OCI-LY7 (cell line): Measurements from ENCODE around the gene EIF5AL1.

Experiments
- CTCF ChIP-seq: fragments of 200-600 bp; sonication (generic); conservative IDR thresholded peaks from 2 replicates; pipeline ENCODE4 v1.5.1; 2014; ENCODE audit warnings: mild to moderate bottlenecking, antibody characterized with exemption, low read length, moderate library complexity, mixed read lengths
- EZH2phosphoT487 ChIP-seq: fragments of 200-600 bp; sonication (generic); IDR thresholded peaks from 2 replicates; pipeline ENCODE4 v1.6.1; 2018; ENCODE audit warnings: low read depth, borderline replicate concordance, mild to moderate bottlenecking, mixed run types, antibody characterized with exemption, low read length, moderate library complexity, mixed read lengths

- TF ChIP-seq EZH2phosphoT487 (no peak), CTCF (no peak)
These were observed 35.6 kb downstream of the EIF5AL1 start for GRCh38 chr10:79547973-79548372.
